ENCODE results near the gene CPNE4.

Gene CPNE4

DNA sequence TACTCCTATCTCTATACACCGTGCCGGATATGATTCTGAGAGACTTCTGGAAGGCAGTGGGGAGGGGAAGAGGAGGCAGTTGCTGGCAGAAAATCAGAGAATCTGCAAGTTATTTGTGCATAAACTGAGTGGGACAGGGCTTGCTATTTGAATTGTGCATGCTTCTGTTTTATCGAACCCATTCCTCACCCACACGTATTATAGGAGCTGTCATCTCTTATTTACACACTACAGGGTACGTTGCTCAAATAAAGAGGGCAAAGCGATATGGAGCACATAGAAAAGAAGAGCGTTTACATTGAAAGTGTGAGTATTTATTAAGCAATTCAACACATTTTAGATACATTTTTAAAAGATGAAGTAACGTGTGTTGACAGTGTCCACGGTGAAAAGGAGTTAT is 191.6 kb downstream of the CPNE4 start:
- H2AFZ ChIP-seq (ENCODE audit: low read depth): no peak overlapping the region
- TF ChIP-seq, protein P1, sequence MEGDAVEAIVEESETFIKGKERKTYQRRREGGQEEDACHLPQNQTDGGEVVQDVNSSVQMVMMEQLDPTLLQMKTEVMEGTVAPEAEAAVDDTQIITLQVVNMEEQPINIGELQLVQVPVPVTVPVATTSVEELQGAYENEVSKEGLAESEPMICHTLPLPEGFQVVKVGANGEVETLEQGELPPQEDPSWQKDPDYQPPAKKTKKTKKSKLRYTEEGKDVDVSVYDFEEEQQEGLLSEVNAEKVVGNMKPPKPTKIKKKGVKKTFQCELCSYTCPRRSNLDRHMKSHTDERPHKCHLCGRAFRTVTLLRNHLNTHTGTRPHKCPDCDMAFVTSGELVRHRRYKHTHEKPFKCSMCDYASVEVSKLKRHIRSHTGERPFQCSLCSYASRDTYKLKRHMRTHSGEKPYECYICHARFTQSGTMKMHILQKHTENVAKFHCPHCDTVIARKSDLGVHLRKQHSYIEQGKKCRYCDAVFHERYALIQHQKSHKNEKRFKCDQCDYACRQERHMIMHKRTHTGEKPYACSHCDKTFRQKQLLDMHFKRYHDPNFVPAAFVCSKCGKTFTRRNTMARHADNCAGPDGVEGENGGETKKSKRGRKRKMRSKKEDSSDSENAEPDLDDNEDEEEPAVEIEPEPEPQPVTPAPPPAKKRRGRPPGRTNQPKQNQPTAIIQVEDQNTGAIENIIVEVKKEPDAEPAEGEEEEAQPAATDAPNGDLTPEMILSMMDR (conservative IDR thresholded peaks at IDR 0.05; ENCODE audit: low read depth, low read length): no peak
- H3K4me3 ChIP-seq (IDR thresholded peaks at IDR 0.05; ENCODE audit: insufficient read depth, low read depth, low read length): no peak overlapping the region
- no peak overlapping the region for H3K4me2 ChIP-seq
- H3K79me2 ChIP-seq (ENCODE audit: insufficient read depth, low read depth): no peaks in the 10 kb centered on the region
- H4K20me1 ChIP-seq (ENCODE audit: insufficient read depth): no peaks in the 10 kb centered on the region; the same call in 1 of the 2 replicates
- no peaks in the 10 kb centered on the region for H3K27me3 ChIP-seq (ENCODE audit: insufficient read depth, low read depth)
- no peaks in the 10 kb centered on the region for H3K36me3 ChIP-seq (ENCODE audit: insufficient read depth)
- H3K9ac ChIP-seq: no peak overlapping the region
- H3K27ac ChIP-seq: no peak overlapping the region
- no peaks in the 10 kb centered on the region for H3K4me1 ChIP-seq (ENCODE audit: low read depth, poor library complexity, severe bottlenecking)

DNA sequence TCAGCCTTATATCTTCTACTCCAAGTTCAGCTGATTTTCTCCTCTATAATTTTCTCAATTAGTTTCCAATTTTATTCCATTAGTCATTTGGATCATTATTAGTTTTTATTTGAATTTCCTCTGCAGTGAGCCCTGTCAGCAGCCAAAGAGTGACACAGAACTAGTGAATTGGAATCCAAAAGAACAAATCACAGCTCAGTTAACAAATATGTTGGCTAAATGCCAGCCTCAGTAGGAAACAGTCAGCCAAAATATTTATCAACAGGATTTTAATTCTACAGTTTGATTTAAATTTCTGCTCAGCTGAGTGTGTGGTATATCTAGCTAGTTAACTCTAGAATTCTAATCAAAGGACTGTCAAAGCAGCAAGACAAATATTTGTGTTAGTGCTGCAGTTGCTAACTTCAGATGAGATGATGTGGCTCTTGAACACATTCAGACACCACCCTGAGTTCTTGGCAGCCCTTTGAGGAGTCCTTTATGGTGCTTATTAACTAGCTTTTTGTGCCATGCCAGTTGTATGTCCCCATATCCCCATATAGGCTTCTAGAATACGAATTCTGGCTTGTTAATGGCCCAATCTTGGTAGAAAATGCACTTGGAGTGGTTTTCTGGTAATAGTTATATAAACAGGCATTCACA is 194.5 kb downstream of the CPNE4 start:
- TF ChIP-seq, protein P1 (conservative IDR thresholded peaks at IDR 0.05; ENCODE audit: low read depth, low read length): no peak
- no peaks in the 10 kb centered on the region; the same call in 1 of the 2 replicates for H4K20me1 ChIP-seq (ENCODE audit: insufficient read depth)
- no peak overlapping the region for H3K9ac ChIP-seq
- no peak overlapping the region for H3K27ac ChIP-seq
- H2AFZ ChIP-seq (ENCODE audit: low read depth): no peak overlapping the region
- H3K36me3 ChIP-seq (ENCODE audit: insufficient read depth): no peaks in the 10 kb centered on the region
- no peak overlapping the region for H3K4me2 ChIP-seq
- H3K4me1 ChIP-seq (ENCODE audit: low read depth, poor library complexity, severe bottlenecking): peaks cover 5% of the 10 kb centered on the region
- H3K79me2 ChIP-seq (ENCODE audit: insufficient read depth, low read depth): no peaks in the 10 kb centered on the region
- no peak overlapping the region for H3K4me3 ChIP-seq (IDR thresholded peaks at IDR 0.05; ENCODE audit: insufficient read depth, low read depth, low read length)
- no peaks in the 10 kb centered on the region for H3K27me3 ChIP-seq (ENCODE audit: insufficient read depth, low read depth)

DNA sequence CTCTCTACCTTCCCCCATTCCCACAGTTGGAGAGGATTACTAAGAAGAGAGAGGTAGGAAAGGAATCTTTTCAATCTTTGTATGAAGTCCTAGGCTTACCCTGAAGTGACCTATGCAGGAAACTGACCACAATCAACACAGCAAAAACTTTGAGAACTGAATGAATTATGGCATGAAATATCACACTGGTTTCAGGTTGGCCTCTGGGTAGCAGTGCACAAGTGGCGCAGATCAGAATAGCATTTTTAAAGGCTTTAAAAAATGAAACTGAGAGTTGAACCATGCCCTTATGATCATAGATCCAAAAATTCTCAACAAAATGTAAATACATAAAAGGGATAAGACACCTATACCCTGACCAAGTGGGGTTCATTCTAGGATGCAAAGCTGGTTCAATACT is 198.9 kb downstream of the CPNE4 start:
- TF ChIP-seq, protein P1 (conservative IDR thresholded peaks at IDR 0.05; ENCODE audit: low read depth, low read length): no peak
- no peaks in the 10 kb centered on the region for H3K79me2 ChIP-seq (ENCODE audit: insufficient read depth, low read depth)
- H3K9ac ChIP-seq: no peak overlapping the region
- H3K4me3 ChIP-seq (IDR thresholded peaks at IDR 0.05; ENCODE audit: insufficient read depth, low read depth, low read length): no peak overlapping the region
- no peak overlapping the region for H3K27ac ChIP-seq
- H2AFZ ChIP-seq (ENCODE audit: low read depth): no peak overlapping the region
- H3K36me3 ChIP-seq (ENCODE audit: insufficient read depth): no peaks in the 10 kb centered on the region
- H3K4me1 ChIP-seq (ENCODE audit: low read depth, poor library complexity, severe bottlenecking): peaks cover 5% of the 10 kb centered on the region
- no peak overlapping the region for H3K4me2 ChIP-seq
- no peaks in the 10 kb centered on the region for H4K20me1 ChIP-seq (ENCODE audit: insufficient read depth)
- H3K27me3 ChIP-seq (ENCODE audit: insufficient read depth, low read depth): no peaks in the 10 kb centered on the region

DNA sequence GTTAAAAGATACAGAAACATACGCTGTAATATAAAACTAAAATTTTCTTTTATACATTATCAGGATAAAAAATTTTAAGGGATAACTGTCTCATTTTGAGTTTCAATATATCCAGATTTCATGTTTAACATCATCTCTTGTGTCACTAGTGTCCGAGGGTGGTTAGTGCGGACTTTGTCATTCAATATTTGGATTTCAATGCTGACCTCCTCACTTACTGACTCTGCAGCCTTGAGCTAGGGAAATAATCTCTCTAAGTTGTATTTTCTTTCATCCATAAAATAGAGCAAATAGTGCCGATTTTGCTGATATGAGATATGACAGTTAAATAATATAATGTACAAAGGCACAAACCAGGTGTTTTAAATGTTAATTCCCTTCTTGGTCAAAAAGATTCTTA is 203.2 kb downstream of the CPNE4 start:
- Histone ChIP-seq H3K4me2 (no peak overlapping the region), H3K4me3 (IDR thresholded peaks at IDR 0.05; ENCODE audit: insufficient read depth, low read depth, low read length) (no peak overlapping the region), H3K36me3 (ENCODE audit: insufficient read depth) (no peaks in the 10 kb centered on the region), H3K27me3 (ENCODE audit: insufficient read depth, low read depth) (no peaks in the 10 kb centered on the region), H3K4me1 (ENCODE audit: low read depth, poor library complexity, severe bottlenecking) (peaks cover 5% of the 10 kb centered on the region), H3K9ac (no peak overlapping the region), H2AFZ (ENCODE audit: low read depth) (no peak overlapping the region), H3K79me2 (ENCODE audit: insufficient read depth, low read depth) (no peaks in the 10 kb centered on the region), H3K27ac (no peak overlapping the region), H4K20me1 (ENCODE audit: insufficient read depth) (no peaks in the 10 kb centered on the region)
- TF ChIP-seq, protein P1 (conservative IDR thresholded peaks at IDR 0.05; ENCODE audit: low read depth, low read length): no peak

Data from KMS-11 (cell line).